Erythroblast (primary cell): Measurements from ENCODE around the gene DAZAP1.

Source experiments
- GATA1 ChIP-seq: IDR thresholded peaks from 2 replicates; pipeline ENCODE4 v1.6.1; 2011; ENCODE audit warnings: low read depth, mild to moderate bottlenecking, control low read depth, low read length, moderate library complexity
- POLR2A ChIP-seq: IDR thresholded peaks from 2 replicates; pipeline ENCODE4 v1.6.1; 2011; ENCODE audit warnings: mild to moderate bottlenecking, low read length

DNA sequence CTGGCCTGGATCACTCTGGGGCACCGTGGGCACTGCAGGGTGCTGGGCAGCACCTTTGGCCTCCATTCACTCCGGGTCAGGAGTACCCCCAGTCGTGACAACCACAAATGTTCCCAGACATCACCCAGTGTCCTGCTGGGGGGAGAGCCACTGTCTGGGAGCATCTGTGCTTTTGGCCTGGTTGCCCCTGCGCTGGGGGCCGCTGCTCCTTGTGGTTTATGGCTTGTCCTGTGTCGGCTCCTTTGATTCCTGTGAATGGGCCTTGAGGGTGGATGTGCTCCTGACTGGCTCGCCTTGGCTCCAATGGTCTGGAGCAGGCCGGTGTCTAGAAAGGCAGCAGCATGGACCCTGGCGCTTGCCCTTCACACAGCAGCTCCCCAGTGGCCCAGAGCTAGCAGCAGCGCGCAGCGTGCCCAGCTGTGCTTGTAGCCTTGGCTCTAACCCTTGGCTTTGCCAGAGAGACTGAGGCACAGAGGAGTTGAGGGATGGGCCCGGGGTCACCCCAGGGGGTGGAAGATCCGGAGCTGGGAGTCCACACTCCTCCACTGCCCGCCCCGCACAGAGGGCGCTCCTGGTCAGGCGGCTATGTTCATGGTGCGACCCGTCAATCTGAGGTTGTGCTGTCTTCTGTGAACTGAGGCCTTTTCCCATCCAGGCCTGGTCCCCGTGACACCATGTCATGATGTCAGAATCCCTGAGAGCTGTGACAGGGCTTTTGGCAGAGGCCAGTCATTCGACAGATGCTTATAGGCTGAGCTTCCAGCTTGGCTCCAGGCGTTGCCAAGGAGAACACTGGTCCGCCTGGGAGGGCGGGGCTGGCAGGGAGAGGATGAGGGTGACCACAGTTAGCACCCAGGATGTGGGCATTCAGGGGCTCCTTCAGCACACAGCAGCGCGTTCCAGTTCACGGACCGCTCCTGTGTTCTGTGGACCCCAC lies 4.1 kb downstream of the DAZAP1 start:
- TF ChIP-seq POLR2A (no peak), GATA1 (no peak)
